Measurements from ENCODE around the gene GNAT3.

The GNAT3 gene

DNA sequence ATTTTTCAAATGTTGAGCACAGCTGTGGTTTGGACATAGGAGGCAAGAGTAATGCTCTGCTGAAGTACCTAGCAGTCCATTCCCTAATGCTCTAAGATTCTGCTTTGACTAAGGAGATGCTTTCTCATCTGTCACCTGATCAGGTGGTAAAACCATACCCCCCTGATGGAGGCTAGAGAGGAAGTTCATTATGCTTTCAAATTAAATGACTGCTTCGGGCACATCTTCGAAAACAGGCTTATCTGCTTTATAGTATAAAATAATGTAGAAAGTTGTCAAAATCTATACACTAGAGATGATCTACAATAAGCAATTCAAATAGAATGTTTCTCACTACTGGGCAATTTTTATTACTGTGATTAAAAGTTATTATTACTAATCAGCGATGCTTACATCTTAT lies at the start of gene GNAT3:
TSS of gene GNAT3 (minus strand) at position 101 of the 400 bp plus-strand sequence. CDS start 138 bp downstream, outside the sequence.
- no peak for DNase-seq

DNA sequence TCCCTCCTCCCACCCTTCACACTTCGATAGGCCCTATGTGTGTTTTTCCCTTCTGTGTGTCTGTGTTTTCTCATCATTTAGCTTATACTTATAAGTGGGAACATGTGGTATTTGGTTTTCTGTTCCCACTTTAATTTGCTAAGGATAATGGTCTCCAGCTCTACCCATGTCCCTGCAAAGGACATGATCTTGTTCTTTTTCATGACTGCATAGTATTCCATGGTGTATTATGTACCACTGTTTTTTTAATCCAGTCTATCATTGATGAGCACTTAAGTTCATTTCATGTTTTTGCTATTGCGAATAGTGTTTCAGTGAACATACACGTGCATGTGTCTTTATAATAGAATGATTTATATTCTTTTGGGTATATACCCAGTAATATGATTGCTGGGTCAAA lies 46.3 kb upstream of the GNAT3 start:
- no peak for DNase-seq

DNA sequence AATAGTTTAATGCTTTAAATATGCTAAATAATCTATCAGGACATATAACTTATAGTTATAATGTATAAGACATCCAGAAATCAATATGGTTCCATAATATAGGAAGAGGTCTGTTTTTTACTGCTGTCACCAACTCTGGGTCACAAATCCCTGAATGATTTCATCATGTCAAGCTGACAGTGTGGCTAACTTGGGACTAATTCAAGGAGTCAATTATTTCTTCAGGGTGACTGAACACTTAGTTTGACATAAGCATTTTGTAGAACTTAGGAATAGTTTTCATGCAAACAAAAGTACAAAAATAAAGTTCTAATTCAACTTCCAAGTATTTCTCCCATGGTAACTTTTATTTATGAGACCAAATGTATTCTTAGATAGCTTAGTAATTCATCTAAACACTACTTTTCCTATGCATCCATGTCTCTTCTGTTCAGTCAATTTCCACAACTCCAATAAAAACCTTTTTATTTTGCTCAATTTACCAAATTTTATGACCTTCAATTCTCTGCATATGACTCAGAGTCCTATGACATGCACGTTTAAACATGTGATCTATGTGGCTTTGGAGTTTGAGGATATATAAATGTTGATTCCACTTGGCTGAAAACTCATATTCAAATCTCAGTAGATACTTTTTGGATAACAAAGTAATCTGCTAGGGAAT lies 40.3 kb upstream of the GNAT3 start:
- DNase-seq = no peak

DNA sequence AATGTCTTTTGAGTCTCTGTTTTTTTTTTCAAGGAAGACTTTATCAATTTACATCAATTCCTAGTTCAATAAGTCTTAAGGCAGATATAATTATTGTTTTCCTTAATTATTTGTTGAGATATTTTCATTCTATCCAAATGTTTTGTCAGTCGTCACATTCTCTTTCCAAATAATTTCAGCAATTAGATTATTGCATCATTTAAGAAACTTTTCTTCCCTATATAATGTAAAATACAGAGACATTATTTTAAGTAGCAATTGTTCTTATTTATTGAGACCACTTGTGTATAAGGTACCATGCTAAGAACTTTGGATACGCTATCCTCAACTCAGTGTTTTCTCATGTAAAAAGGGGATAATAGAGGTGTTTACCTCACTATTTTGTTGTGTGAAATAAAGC lies 38.1 kb upstream of the GNAT3 start:
- no peak for DNase-seq

DNA sequence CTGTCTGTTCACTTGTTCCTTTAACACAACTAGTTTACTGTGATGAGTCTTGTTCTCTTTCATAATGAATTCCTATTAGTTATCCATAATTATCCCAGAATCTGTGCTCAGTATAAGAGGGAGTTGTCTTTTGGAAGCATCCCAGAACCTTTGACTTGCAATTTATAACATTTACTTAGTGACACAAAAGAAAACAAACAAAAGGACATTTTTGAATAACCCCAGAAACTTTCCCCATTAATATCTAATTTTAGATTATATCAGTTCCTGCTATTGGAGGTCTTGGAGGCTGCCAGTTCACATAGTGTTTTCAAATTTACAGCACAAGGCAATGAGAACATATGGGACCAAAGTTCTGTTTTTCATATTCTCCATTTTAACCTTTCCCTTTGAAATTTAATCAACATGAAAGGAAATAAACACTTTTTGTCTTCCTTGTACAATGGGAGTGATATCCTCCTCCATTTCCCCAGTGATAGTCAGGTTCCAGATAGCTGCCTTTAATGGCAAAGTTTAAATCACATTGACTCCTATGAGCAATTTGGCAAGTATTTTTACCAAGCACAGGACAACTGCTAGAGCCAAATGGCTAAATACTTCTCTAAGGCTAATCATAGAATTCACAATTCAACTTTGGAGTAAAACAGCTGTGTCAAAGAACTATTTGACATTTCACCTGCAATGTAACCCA lies 37.1 kb upstream of the GNAT3 start:
- DNase-seq = no peak

DNA sequence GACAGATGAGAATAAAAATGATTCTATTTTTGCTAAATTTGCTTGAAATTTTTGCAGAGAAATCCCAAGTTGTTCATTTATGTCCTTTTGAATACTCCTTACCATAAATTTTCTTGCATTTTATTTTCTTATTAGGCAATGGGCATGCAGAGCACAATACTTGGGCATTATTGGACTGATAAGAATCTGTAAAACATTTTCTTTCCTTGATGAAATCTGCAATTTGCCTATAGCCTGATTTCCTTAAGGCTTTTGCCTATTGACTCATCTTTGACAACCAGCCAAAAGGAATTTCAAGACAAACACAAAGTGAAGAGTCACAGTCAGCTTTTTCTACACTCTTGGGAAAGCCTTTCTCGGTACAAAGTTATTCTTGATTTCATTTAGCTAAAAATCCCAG lies 30.5 kb upstream of the GNAT3 start:
- DNase-seq = no peak

DNA sequence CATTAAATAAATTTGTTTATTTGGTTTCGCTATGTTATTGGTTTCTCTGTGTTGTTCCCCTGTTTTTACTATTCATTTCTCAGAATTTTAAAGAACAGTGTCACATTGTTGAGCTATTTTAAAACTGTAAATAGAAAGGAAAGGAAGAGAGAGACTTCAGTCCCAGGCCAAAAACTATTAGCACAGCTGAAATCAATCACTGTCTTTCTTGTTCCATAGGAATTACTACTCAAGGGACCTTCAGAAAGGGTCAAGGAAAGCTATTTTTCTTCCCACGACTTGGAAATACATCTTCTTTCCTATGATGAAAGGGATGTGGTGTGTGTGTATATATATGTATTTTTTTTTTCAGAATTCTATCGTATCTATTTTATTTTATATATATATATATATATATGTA lies 29.0 kb upstream of the GNAT3 start:
- no peak for DNase-seq

DNA sequence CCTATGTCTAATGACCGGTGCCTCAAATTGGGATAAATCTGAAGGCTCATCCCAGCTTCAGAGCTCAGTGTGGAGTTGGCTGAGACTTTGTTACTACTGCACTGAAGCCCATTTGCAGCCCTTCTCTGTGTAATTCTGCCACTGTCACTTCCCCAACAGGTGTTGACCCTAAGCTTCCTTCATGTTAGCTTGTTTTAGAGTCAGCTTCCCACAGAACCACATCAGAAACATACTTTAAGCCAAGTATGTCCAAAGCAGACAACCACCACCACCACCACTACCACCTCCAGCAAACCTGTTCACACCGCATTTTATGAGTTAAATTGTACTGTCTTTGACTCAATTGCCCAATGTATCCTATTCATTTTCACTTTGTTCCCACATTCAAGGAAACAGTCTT lies 25.2 kb upstream of the GNAT3 start:
- no peak for DNase-seq

DNA sequence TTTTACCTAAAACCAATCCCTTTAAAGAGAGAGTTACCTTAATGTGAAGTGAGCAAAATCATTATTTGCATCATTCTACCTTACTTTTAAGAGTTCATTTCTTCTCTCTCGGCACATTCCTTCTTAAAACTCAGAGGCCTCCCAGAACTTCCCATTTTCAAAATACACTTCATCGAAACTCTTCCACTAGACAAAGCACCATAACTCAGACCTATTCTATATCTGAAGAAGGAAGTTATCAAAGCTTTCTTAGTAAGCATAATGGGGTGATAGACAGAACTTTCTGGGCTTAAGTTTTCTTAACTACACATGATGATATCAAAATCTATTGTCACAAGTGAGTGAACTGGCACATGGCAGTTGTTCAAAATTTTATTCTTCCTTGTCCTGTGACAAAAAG lies 24.6 kb upstream of the GNAT3 start:
- no peak for DNase-seq

DNA sequence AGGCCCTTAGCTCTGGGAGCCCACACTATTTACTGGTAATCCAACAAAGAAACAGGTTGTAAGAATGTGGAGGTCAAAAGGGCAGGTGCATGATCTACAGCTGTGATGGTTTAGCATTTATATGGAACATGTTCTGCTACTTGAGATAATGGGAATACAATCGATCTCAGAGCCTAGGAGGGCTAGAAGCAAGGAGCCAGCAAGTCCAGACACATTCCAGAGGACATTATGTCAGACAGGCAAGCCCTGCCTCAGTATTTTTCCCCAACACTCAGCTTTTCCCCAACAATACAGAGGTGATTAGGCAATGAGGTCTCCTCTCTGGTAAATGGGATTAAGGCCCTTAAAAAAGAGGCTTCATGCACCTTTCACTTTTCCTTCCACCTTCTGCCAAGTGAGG lies 21.4 kb upstream of the GNAT3 start:
- no peak for DNase-seq

DNA sequence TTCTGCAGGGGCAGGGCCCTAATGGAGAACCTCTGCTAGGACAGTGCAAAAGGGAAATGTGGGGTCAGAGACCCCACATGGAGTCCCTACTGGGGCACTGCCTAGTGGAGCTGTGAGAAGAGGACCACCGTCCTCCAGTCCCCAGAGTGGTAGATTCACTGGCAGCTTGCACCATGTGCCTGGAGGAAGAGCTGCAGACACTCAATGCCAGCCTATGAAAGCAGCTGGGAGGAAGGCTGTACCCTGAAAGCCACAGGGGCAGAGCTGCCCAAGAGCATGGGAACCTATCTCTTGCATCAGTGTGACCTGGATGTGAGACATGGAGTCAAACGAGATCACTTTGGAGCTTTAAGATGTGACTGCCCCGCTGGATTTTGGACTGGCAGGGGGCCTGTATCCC lies 20.3 kb upstream of the GNAT3 start:
- DNase-seq = no peak

DNA sequence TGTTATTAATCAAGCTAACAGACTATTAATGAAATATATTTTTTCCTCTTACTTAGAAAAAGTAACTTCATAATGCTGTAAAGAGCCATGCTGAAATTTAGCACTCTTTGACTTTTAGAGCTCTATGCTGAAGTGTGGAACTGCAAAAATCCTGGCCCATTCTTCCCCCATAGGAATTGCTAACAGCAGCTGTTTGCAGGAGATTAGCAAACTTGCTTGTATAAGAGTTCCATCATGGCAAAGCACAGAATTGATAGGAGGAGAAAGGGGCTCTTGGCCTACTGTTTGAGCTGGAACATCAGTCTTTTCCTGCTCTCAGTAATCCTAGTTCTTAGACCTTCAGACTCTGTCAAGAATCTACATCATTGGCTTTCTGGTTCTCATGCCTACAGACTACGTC lies 18.3 kb upstream of the GNAT3 start:
- no peak for DNase-seq

DNA sequence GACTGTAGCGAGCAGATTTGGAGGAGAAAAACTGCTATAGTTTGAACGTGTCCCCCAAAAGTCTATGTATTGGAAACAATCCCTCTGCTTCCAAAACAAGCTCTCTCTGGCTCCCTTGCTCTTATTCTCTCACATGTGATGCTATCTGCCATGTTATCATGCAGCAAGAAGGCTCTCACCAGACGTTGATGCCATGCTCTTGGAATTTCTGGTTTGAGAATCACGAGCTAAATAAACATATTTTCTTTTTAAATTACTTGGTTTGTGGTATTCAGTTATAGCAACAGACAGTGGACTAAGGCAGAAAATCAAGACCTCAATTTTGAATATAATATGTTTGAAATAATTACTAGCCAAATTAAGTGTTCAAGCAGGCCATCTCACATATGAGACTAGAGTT lies 17.5 kb upstream of the GNAT3 start:
- DNase-seq = no peak

DNA sequence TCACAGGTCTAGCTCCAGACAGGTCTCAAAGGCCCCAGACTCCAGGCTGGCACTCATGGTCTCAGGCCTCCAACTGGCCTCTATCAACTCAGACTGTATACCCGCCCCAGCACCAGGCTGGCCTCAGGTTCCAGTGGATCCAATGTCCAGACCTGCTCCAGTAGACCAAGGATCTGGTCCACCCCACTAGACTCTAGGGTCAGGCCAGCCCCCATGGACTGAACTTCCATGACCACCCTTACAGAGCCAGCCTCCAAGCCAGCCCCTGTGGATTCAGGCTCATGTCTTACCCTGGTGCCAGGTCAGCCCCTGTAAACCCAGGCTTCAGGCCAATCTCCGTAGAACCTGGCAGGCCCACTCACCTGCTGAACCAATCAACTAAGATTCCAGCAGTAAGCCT lies 16.8 kb upstream of the GNAT3 start:
- DNase-seq = no peak

DNA sequence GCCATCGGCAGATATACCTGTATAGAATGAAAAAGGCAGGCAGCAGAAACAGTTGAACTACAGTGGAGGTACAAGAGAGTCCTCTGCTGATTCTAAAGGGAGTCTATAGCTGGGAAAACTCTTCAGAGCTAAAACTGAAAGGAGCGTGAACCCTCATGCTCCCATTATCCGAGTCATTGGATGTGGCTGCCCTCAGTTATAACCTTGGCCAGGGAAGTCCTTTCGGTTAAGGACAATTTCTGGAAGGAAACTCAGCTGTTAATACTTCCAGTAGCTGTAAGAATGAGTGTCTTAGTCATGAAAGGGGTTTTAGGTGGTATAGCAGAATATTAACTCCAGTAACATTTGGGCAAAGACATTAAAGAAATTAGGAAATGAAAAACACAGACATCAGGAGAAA lies 14.6 kb upstream of the GNAT3 start:
- DNase-seq = no peak

DNA sequence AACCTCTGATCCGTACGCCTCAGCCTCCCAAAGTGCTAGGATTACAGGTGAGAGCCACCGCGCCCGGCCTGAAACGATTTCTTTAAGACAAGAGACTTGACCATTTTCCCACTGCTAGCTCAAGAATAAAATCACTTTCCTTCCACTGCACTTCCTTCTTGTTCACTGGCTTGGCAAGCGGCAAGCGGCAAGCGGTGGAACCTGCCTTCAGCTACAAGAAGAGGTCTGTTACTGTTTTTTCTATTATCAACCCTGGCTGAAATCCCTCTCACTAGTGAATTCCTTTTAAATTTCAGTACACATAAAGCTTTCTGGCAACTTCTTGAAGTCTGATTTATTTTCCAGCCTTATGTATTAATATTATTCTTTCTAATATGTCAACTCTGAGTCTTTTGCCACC lies 12.8 kb upstream of the GNAT3 start:
- DNase-seq = no peak

DNA sequence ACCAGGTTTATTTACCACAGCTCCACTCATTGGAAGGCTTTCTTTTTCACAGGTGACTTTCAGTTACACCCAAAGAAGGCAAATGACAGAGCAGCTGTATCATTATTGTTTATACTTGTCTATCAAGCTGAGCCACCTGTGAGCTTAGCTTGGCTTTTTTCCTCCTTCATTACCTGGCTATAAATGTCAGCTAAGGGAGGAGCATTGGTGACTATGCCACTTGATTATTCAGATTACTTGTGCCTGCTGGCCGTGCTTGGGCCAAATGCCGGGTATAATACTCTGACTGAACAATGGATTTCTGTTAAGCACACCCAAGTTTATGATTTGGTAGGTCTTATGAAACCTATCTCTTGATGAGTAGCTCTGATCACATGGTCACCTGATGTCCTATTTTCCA lies 9.9 kb upstream of the GNAT3 start:
- no peak for DNase-seq

DNA sequence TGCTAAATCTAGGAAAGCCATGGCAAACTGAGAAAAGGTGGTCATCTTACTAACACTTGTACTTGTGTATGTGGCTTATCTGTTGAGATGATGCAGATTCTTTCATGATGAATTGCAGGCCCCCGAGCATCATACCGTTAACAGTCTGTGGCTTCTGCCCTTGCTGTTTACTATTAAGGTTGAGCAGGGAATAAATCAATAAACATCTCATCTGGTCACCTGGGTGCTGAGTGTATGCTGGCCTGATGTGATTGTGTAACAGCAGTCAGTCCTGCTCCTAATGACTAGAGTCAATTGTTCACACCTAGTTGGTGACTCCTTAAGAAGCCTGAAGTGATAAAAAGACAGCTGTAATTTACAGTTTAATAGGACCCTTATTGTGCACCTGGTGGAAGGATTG lies 8.3 kb upstream of the GNAT3 start:
- DNase-seq = no peak

DNA sequence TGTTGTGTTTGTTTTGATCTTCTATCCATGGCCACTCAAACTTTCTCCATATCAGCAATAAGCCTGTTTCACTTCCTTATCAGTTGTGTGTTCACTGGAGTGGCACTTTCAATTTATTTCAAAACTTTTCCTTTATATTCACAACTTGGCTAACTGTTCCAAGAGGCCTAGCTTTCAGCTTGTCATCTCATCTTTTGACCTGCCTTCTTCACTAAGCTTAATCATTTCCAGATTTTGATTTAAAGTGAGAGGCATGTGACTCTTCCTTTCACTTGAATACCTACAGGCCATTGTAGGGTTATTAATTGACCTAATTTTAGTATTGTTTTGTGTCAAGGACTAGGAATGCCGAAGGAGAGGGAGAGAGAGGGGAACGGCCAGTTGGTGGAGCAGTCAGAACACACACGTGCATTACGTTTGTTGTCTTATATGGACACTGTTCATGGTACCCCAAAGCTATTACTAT lies 5.5 kb upstream of the GNAT3 start:
- no peak for DNase-seq

DNA sequence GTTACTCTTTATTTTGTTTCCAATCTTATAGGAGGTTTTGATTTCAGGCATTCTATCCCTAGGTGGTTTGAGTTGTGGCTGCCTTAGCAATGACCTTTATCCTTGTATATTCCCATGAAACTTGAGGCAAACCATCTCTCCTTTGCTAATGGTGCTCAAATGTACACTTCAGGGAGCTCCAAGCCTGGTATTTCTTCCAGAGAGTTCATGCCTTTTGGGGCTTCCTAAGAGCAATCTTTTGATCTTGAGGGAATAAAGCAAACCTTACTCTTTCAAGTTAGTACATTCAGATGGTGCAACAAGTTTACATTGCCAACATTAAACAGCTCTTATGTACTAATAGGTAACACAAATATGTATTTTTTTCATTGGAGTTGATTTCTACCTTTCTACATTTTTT lies 3.4 kb upstream of the GNAT3 start:
- no peak for DNase-seq

DNA sequence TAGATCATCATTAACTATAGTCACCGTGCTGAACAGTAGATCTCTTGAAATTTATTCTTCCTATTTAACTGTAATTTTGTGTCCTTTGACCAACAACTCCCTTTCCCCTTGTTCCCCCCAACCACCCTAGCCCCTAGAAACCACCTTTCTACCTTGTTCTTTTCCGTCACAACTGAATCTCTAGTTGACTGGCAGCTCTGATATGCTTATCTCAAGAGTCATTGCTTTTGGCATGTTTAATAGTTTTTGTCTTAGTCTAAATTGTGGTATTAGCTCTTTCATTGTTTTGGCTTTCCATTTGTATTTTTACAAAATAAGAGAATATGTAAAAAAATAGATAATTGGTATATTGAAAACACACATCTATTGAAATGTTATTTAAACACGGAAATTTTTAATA lies 1.8 kb downstream of the GNAT3 start:
- DNase-seq = no peak

DNA sequence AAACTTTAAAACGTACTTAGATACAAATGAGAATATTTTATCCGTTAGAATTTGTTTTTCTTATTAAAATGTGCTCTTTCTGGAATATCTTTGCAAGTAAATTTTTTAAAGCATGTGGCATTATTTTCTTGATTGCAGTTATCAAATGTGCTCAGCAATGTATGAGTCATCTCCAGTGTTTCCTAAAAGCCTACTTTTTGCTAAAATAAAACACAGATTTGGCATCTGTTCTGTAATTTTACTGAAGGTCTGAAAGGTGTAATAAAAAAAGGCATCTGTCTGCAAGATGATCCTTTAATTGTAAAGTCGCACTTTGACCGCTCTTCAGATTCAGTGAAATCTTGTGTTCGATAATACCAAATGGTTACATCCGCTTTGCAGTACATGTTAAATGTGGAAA lies 3.4 kb downstream of the GNAT3 start:
- DNase-seq = no peak

DNA sequence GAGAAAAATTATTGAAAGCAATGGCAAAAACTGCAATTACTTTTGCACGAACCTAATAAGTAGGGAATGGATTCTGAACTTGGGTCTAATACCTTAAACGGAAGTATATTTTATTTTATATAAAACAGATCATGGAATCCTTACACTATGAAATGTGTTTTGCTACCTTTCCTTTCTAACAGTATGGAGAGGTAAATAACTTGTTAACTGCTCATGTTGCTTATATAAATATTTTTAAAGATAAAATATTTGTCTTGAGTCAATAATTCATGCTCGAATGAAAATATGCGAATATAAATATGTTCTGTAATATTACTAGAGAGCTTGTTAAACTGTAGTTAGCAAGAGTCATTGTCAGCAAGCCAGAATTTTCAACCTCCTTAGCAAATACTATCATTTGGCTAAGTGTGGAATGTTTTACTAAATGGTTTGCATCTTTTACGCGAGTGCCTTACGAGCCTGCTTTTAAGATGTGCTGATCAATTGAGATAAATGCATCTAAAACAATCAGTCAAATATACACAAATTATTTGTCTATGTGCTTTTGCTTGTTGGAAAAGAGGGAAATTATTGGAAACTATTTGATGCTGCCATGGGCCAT lies 5.9 kb downstream of the GNAT3 start:
- no peak for DNase-seq

DNA sequence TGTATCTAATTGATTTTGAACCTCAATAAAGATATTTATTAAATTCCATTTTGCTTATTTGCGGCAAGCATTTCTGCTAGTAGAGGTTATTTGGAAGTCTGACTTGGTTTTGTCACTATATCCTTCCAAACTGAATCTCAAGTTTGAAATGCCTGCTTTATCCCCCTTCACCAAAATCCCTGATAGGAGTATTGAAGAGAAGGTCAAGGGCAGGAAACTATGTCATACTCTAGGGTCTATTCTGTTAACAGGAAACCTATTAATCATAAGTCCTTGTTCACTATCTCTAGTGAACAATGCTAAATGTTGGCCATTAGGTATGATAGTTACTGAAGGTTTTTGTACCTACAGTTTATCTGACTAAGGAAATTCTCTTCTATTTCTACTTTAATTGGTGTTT lies 11.5 kb downstream of the GNAT3 start:
- no peak for DNase-seq
